HepG2 (cell line): Measurements from ENCODE around the gene NUSAP1. TPM values are rescaled to one million over a fixed set of nuclear protein-coding genes. Genes with fewer than 3 reads are reported as not detected.

Experiments
- ATAC-seq: fragments of 200-7000 bp; cut with Tn5 transposase; 3 replicates; pipeline ENCODE4 v1.9.1; 2020; ENCODE audit warnings: mild to moderate bottlenecking, moderate library complexity
- BruUV-seq: library from RNA; stranded (reverse); fragments of 400-500 nt; replicated peaks from 2 replicates; lab custom pipeline; 2021; lab: Mats Ljungman, UMichigan
- CTCF ChIA-PET: fragments of 300-600 bp; formaldehyde crosslinking; extraction: SDS; loops from one replicate; lab custom pipeline; 2021; ENCODE audit warnings: low total read pairs, inconsistent platforms, low intra/inter-chr PET ratio; lab: Yijun Ruan, JAX
- POLR2A ChIA-PET: fragments of 350-600 bp; sonication (Branson Sonifier 250); formaldehyde crosslinking; loops from one replicate; lab custom pipeline; 2020; ENCODE audit warnings: antibody characterized with exemption, inconsistent platforms; lab: Yijun Ruan, JAX
- DNase-seq: peaks from one replicate; pipeline ENCODE4 v3.0.0-alpha.2; 2015; ENCODE audit warnings: low spot score
- FAIRE-seq: peaks from 3 replicates; lab custom pipeline; 2011; peaks lifted over from hg19 to GRCh38; lab: Jason Lieb, UNC
- H2AFZ ChIP-seq: one replicate; pipeline ENCODE4 v1.6.1; 2011; ENCODE audit warnings: low read length, inconsistent platforms
- H3K27ac ChIP-seq: fragments of 300-600 bp; 3 replicates; pipeline ENCODE4 v1.8.0; 2011; ENCODE audit warnings: mixed run types, mild to moderate bottlenecking, mixed read lengths, low read length, inconsistent platforms; ENCODE audit not compliant: insufficient read depth; ENCODE audit errors: extremely low read length
- H3K27me3 ChIP-seq, 2 experiments: fragments of 200-600 bp in 1 of 2; 2 replicates in 1 of 2; 3 replicates in 1 of 2; pipeline versions ENCODE4 v1.6.0 to v1.8.0; 2011; ENCODE audit warnings: low read length in 2 of 2, mild to moderate bottlenecking in 2 of 2, moderate library complexity in 2 of 2, inconsistent platforms in 1 of 2; ENCODE audit not compliant: insufficient read depth in 2 of 2, control insufficient read depth in 1 of 2
- H3K36me3 ChIP-seq, 2 experiments: fragments of 200-600 bp in 1 of 2; replicated peaks in 1 of 2; 2 replicates in 1 of 2; 3 replicates in 1 of 2; pipeline versions ENCODE4 v1.5.1 to v1.8.0; 2011; ENCODE audit warnings: low read length in 2 of 2, inconsistent platforms in 1 of 2; ENCODE audit not compliant: insufficient read depth in 2 of 2, control insufficient read depth in 1 of 2
- H3K4me1 ChIP-seq: 2 replicates; pipeline ENCODE4 v1.5.1; 2012; ENCODE audit warnings: low read length, inconsistent platforms; ENCODE audit not compliant: insufficient read depth
- H3K4me2 ChIP-seq: 2 replicates; pipeline ENCODE4 v1.6.0; 2011; ENCODE audit warnings: low read depth, low read length, inconsistent platforms
- H3K4me3 ChIP-seq, 3 experiments: fragments of 200-600 bp in 1 of 3; sonication (generic), shearing (Covaris generic) in 1 of 3; replicated peaks in 1 of 3; 2 replicates each; pipeline ENCODE4 v1.5.1; 2011 to 2016; ENCODE audit warnings: low read length in 3 of 3, inconsistent platforms in 2 of 3, low read depth in 2 of 3, mild to moderate bottlenecking in 2 of 3, control low read depth in 1 of 3, mixed read lengths in 1 of 3; ENCODE audit not compliant: insufficient read depth in 1 of 3
- H3K79me2 ChIP-seq: one replicate; pipeline ENCODE4 v1.6.1; 2011; ENCODE audit warnings: low read length, inconsistent platforms; ENCODE audit not compliant: insufficient read depth
- H3K9ac ChIP-seq: 2 replicates; pipeline ENCODE4 v1.6.0; 2011; ENCODE audit warnings: mild to moderate bottlenecking, low read depth, low read length, inconsistent platforms; ENCODE audit not compliant: insufficient read depth
- H3K9me3 ChIP-seq: 2 replicates; pipeline ENCODE4 v1.5.1; 2012; ENCODE audit warnings: mild to moderate bottlenecking, low read length
- H4K20me1 ChIP-seq: 2 replicates; pipeline ENCODE4 v1.6.0; 2011; ENCODE audit warnings: inconsistent platforms, mild to moderate bottlenecking, low read length, moderate library complexity; ENCODE audit not compliant: insufficient read depth
- CEBPG ChIP-seq: IDR thresholded peaks from 2 replicates; pipeline ENCODE4 v1.6.1; 2016
- CHCHD3 ChIP-seq: sonication (generic); formaldehyde crosslinking; IDR thresholded peaks from 2 replicates; pipeline ENCODE4 v1.8.0; 2022; ENCODE audit warnings: mild to moderate bottlenecking, missing genetic modification reagents, moderate library complexity
- FOXA3 ChIP-seq: IDR thresholded peaks from 2 replicates; pipeline ENCODE4 v1.6.1; 2016; ENCODE audit warnings: missing genetic modification reagents, missing compliant biosample characterization
- HOXA5 ChIP-seq: sonication (generic); formaldehyde crosslinking; IDR thresholded peaks from 2 replicates; pipeline ENCODE4 v1.4.0; 2020; ENCODE audit warnings: missing genetic modification reagents
- KDM5A ChIP-seq: fragments of 200-600 bp; sonication (generic); IDR thresholded peaks from 2 replicates; pipeline ENCODE4 v1.7.0; 2018; ENCODE audit warnings: antibody characterized with exemption, mild to moderate bottlenecking, low read length, borderline replicate concordance
- KDM6A ChIP-seq: IDR thresholded peaks from 2 replicates; pipeline ENCODE4 v1.6.1; 2016; ENCODE audit warnings: low read depth
- KMT2A ChIP-seq: sonication (generic); formaldehyde crosslinking; IDR thresholded peaks from 2 replicates; pipeline ENCODE4 v1.4.0; 2020; ENCODE audit warnings: missing genetic modification reagents
- SP2 ChIP-seq: sonication (generic); formaldehyde crosslinking; IDR thresholded peaks from 2 replicates; pipeline ENCODE4 v1.5.1; 2020; ENCODE audit warnings: mild to moderate bottlenecking, missing genetic modification reagents
- ZFP37 ChIP-seq: sonication (generic); formaldehyde crosslinking; IDR thresholded peaks from 2 replicates; pipeline ENCODE4 v1.4.0; 2020; ENCODE audit warnings: missing genetic modification reagents, borderline replicate concordance
- ZMAT3 ChIP-seq: sonication (generic); formaldehyde crosslinking; conservative IDR thresholded peaks from 2 replicates; pipeline ENCODE4 v1.7.0; 2021; ENCODE audit warnings: missing genetic modification reagents
- ZNF263 ChIP-seq: sonication (generic); formaldehyde crosslinking; IDR thresholded peaks from 2 replicates; pipeline ENCODE4 v1.4.0; 2020; ENCODE audit warnings: missing genetic modification reagents
- ZNF550 ChIP-seq: sonication (generic); formaldehyde crosslinking; IDR thresholded peaks from 2 replicates; pipeline ENCODE4 v1.4.0; 2020; ENCODE audit warnings: mild to moderate bottlenecking, missing genetic modification reagents, borderline replicate concordance
- ZNF562 ChIP-seq: sonication (generic); formaldehyde crosslinking; IDR thresholded peaks from 2 replicates; pipeline ENCODE4 v1.8.0; 2022; ENCODE audit warnings: missing genetic modification reagents, borderline replicate concordance
- ZNF589 ChIP-seq: sonication (generic); formaldehyde crosslinking; conservative IDR thresholded peaks from 2 replicates; pipeline ENCODE4 v1.8.0; 2022; ENCODE audit warnings: mild to moderate bottlenecking, moderate library complexity, missing genetic modification reagents
- ZNF781 ChIP-seq: sonication (generic); formaldehyde crosslinking; IDR thresholded peaks from 2 replicates; pipeline ENCODE4 v1.5.1; 2020; ENCODE audit warnings: borderline replicate concordance, mild to moderate bottlenecking, missing genetic modification reagents; ENCODE audit errors: not compliant biosample characterization
- WGBS: methylation state at CpG from one replicate; pipeline ENCODE4 v1.1.6; 2017; ENCODE audit warnings: low lambda C conversion rate; 5-methylcytosine and 5-hydroxymethylcytosine counted together
- in situ Hi-C: cut with HindIII; loops from 2 replicates; pipeline ENCODE4 v1.10.0; 2017; ENCODE audit warnings: low pct_unique_long_range_greater_than_20kb; ENCODE audit not compliant: extremely low pct_ligation_motif_present
- intact Hi-C: fragments of 100-400 bp; cut with micrococcal nuclease; formaldehyde crosslinking; loops from one replicate; pipeline ENCODE4 v1.10.0; 2022; ENCODE audit not compliant: unreplicated experiment
- polyA plus RNA-seq, 8 experiments: library from polyadenylated mRNA; depleted of rRNA in 3 of 8; stranded (reverse) in 7 of 8; unstranded in 1 of 8; fragments of >200 nt; fragmentation: Illumina TruSeq in 4 of 8; extraction: Trizol in 4 of 8; gene quantifications; 2 replicates each; pipeline versions ENCODE4 v1.2.1 to v1.2.3, GENCODE V29; 2011 to 2016; ENCODE audit warnings: low read depth in 4 of 8, missing spikeins in 1 of 8, mixed read lengths in 1 of 8; ENCODE audit not compliant: insufficient read depth in 1 of 8
- total RNA-seq, 5 experiments: library from RNA; depleted of rRNA; stranded (reverse); fragments of >200 nt; fragmentation: Illumina TruSeq; extraction: Trizol; gene quantifications; 2 replicates each; pipeline ENCODE4 v1.2.3, GENCODE V29; 2016; ENCODE audit warnings: low read depth in 1 of 5
- TF ChIP-seq, protein P1 (sequence below): sonication (generic); formaldehyde crosslinking; conservative IDR thresholded peaks from 2 replicates; pipeline ENCODE4 v1.4.0; 2020; ENCODE audit warnings: missing genetic modification reagents
- TF ChIP-seq, protein P2 (sequence below): sonication (generic); formaldehyde crosslinking; IDR thresholded peaks from 2 replicates; pipeline ENCODE4 v1.4.0; 2020; ENCODE audit warnings: missing genetic modification reagents; ENCODE audit errors: not compliant biosample characterization
- TF ChIP-seq, protein P3 (sequence below): sonication (generic); formaldehyde crosslinking; conservative IDR thresholded peaks from 2 replicates; pipeline ENCODE4 v1.4.0; 2020; ENCODE audit warnings: missing genetic modification reagents
- TF ChIP-seq, protein P4 (sequence below): IDR thresholded peaks from 2 replicates; pipeline ENCODE4 v1.6.1; 2018; ENCODE audit warnings: missing genetic modification reagents, mild to moderate bottlenecking, missing compliant biosample characterization

The NUSAP1 gene
- total and polyA plus RNA-seq, 2 of the 13 experiments (the other 11 are each of a cell fraction or from before 2014, with no cell fraction given) = 59.5 to 106 TPM

DNA sequence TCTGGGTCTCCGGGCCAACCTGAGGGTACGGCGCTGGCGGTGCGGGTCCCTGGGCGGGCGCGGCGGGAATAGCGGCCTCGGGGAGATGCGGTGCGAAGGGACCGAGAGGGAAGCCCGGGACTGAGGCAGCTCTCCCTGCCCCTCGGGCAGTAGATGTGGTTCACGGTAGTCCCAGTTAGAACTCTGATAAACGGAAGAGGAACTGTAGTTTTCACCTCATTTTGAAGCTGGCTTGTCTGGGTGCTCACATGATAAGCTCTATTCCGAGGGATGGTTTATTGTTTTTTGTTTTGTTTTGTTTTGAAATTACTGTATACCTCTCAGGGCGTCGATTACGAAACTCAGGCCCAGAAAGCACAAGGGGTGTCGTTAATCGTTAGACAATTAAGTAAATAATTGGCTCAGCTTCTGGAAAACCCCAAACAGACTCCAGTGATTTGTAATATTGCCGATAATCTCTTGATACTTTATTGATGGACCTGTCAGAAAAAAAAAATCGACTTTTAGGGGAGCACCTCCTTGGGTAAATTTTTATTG, 413 bp downstream of the NUSAP1 start:
- ATAC-seq = peak; percentile 57
- BruUV-seq = TSS peak; percentile 92
- intact Hi-C loops (loop anchor here (5.0 kb wide), 2 partner anchors 101 to 426 kb away; partner anchors contain the start of genes CHP1 and EXD1), in situ Hi-C loops (loop anchor here (5.0 kb wide), 1 partner anchor 51 kb away; no protein-coding TSS in a partner anchor)
- H3K79me2 ChIP-seq = peaks cover 47% of the 10 kb centered on the region
- no peaks in the 10 kb centered on the region for H4K20me1 ChIP-seq
- H3K9me3 ChIP-seq = no peaks in the 10 kb centered on the region
- peak overlapping the region; percentile 68 for H3K4me2 ChIP-seq
- ChIA-PET POLR2A (interaction anchor here (0.8 to 1.6 kb wide), 3 partner anchors 11 to 102 kb away, joined by 3 to 9 read pairs (median 6); partner anchors contain the start of genes CHP1 and EXD1), CTCF (interaction anchor here (1.4 kb wide), 1 partner anchor 102 kb away, joined by 3 read pairs; the partner anchor contains the start of genes CHP1 and EXD1)
- DNase-seq = peak; percentile 38
- H3K27me3 ChIP-seq = no peaks in the 10 kb centered on the region; a peak in 1 of 5 replicates
- H3K27ac ChIP-seq = peak overlapping the region; percentile 88
- peak overlapping the region; percentile 78 for H3K9ac ChIP-seq
- peak overlapping the region; percentile 69 to 99 (median 74) for H3K4me3 ChIP-seq
- 0% methylated on average over 10 of the region's 26 CpGs for WGBS
- H3K4me1 ChIP-seq = peaks cover 45% of the 10 kb centered on the region
- FAIRE-seq = peak; percentile 54
- H3K36me3 ChIP-seq = peaks cover 0 to 5% of the 10 kb centered on the region in 2 experiments; a peak in 2 of 5 replicates
- H2AFZ ChIP-seq = no peak overlapping the region
- TF ChIP-seq ZNF562 (CRISPR knock-in tag) (no peak), CHCHD3 (CRISPR knock-in tag) (0 out of 2 replicates have a peak, but pooled peaks have one; percentile 2), FOXA3 (CRISPR knock-in tag) (no peak), ZNF781 (no peak), KDM5A (peak; percentile 0; the same call in 1 of the 2 replicates), ZNF589 (CRISPR knock-in tag) (0 out of 2 replicates have a peak, but pooled peaks have one; percentile 3), ZFP37 (no peak), ZNF550 (CRISPR knock-in tag) (0 out of 2 replicates have a peak, but pooled peaks have one; percentile 61), CEBPG (CRISPR knock-in tag) (peak; percentile 71), KMT2A (0 out of 2 replicates have a peak, but pooled peaks have one; percentile 5), KDM6A (CRISPR knock-in tag) (0 out of 2 replicates have a peak, but pooled peaks have one; percentile 1), HOXA5 (CRISPR knock-in tag) (0 out of 2 replicates have a peak, but pooled peaks have one; percentile 23), ZNF263 (CRISPR knock-in tag) (0 out of 2 replicates have a peak, but pooled peaks have one; percentile 41), SP2 (no peak), ZMAT3 (CRISPR knock-in tag) (peak; percentile 44; the same call in 1 of the 2 replicates)
- TF ChIP-seq, protein P1, sequence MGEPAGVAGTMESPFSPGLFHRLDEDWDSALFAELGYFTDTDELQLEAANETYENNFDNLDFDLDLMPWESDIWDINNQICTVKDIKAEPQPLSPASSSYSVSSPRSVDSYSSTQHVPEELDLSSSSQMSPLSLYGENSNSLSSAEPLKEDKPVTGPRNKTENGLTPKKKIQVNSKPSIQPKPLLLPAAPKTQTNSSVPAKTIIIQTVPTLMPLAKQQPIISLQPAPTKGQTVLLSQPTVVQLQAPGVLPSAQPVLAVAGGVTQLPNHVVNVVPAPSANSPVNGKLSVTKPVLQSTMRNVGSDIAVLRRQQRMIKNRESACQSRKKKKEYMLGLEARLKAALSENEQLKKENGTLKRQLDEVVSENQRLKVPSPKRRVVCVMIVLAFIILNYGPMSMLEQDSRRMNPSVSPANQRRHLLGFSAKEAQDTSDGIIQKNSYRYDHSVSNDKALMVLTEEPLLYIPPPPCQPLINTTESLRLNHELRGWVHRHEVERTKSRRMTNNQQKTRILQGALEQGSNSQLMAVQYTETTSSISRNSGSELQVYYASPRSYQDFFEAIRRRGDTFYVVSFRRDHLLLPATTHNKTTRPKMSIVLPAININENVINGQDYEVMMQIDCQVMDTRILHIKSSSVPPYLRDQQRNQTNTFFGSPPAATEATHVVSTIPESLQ (CRISPR knock-in tag) = no peak
- TF ChIP-seq, protein P2, sequence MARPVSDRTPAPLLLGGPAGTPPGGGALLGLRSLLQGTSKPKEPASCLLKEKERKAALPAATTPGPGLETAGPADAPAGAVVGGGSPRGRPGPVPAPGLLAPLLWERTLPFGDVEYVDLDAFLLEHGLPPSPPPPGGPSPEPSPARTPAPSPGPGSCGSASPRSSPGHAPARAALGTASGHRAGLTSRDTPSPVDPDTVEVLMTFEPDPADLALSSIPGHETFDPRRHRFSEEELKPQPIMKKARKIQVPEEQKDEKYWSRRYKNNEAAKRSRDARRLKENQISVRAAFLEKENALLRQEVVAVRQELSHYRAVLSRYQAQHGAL = peak; percentile 25
- TF ChIP-seq, protein P3, sequence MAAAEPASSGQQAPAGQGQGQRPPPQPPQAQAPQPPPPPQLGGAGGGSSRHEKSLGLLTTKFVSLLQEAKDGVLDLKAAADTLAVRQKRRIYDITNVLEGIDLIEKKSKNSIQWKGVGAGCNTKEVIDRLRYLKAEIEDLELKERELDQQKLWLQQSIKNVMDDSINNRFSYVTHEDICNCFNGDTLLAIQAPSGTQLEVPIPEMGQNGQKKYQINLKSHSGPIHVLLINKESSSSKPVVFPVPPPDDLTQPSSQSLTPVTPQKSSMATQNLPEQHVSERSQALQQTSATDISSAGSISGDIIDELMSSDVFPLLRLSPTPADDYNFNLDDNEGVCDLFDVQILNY = peak; percentile 30; the same call in 1 of the 2 replicates
- TF ChIP-seq, protein P4, sequence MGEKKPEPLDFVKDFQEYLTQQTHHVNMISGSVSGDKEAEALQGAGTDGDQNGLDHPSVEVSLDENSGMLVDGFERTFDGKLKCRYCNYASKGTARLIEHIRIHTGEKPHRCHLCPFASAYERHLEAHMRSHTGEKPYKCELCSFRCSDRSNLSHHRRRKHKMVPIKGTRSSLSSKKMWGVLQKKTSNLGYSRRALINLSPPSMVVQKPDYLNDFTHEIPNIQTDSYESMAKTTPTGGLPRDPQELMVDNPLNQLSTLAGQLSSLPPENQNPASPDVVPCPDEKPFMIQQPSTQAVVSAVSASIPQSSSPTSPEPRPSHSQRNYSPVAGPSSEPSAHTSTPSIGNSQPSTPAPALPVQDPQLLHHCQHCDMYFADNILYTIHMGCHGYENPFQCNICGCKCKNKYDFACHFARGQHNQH (CRISPR knock-in tag) = no peak; the same call in 1 of the 2 replicates
